GM18867 (cell line): ENCODE measurements around the gene TBC1D13.
"Not testable (repeated sequence)": the region's sequence is repeated elsewhere in the genome, so short reads cannot be mapped to it uniquely, and the experiment has no call there.

ENCODE experiments used
- ATAC-seq: cut with Tn5 transposase; IDR thresholded peaks from one replicate; pipeline ENCODE4 v1.9.1; 2021; ENCODE audit warnings: mild to moderate bottlenecking, moderate library complexity; ENCODE audit not compliant: unreplicated experiment

Gene TBC1D13

DNA sequence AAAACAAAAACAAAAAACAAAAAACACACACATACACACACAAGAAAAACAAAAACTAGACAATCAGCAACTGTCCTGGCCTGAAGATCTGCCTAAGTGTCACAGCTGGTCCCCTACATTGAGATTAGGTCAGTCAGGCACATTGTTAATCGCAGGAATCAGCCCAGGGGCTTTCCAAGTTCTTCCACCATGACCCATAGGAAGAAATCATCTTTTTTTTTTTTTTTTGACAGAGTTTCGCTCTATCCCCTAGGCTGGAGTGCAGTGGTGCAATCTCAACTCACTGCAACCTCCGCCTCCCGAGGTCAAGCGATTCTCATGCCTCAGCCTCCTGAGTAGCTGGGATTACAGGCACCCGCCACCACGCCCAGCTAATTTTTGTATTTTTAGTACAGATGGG, 56.1 kb downstream of the TBC1D13 start:
- not testable (repeated sequence) for ATAC-seq

DNA sequence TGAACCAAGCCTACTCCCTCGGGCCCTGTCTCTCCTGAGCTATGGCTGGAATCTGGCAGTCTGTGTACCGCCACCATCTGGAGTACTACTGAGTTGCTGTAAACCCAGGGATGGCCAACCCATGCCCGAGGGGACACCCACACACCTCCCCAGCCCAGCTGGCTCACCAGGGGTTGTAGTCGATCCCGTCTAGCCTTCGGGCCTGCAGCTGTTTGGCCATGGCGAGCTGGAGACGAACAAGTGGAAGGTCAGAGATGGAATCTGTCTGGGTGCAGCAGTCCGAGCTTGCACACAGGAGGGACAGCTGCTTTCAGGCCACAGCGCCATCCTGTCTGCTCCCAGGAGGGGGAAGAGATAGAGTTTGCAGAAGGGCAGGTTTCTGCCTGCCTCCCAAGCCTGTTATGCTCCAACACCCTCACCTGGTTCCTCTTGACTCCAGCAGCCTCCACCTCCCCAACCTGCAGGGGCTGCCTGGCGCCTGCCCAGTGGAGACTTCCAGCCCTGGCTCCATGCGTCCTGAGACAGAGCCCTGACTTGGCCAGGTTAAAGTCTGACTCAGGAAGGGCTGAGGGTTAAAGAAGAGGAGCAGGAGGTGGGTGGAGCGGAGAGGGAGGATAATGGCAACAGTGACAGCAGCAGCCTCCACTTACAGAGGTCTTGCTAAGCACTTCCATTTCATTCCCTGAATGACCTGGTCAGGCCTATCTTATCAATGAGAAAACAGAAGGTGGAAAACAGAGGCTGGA, 58.3 kb downstream of the TBC1D13 start:
- no peak for ATAC-seq

DNA sequence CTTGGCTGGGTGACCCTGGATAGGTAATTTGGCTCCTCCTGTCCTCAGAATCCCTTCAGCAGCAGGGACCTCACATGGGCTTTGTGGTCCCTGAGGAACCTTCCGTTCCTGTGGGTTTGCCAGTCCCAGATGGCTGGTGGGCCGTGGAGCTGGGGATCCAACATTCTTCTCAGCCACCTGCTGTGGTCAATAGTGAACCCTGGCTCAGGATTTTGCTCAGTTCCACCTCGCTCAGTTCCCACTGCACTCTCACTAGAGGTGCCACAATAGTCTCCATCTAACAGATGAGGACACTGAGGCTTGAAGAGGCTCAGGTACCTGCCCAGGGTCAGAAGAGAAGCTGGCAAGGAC, 59.6 kb downstream of the TBC1D13 start:
- ATAC-seq: no peak

DNA sequence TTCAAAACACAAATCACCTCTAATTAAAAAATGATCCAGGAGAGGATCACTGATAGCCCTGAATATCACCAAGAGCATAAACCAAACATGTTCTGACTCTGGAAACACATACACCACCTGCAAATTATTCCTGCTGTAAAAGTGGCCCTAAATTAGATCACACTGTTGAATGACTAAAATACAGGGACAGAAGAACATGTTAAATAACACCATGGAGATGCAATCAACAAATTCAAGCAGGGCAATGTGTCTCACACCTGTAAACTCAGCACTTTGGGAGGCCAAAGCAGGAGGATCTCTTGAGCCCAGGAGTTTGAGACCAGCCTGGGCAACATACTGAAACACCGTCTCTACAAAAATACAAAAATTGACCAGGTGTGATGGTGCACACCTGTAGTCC, 60.8 kb downstream of the TBC1D13 start:
- ATAC-seq: no peak

DNA sequence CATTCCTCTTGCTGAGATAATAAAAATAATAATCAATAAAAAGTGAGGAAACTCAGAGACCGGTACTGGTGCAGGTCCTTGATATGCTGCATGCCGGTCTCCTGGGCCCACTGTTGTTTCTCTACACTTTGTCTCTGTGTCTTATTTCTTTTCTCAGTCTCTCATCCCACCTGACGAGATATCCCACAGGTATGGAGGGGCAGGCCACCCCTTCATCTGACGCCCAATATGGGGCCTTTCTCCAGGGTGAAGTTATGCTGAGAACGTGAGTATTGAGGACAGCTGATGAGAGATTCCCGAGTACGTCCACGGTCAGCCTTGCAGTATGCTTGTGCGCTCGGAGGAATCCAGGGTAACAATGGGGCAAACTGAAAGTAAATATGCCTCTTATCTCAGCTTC, 64.0 kb downstream of the TBC1D13 start:
- ATAC-seq: not testable (repeated sequence)

DNA sequence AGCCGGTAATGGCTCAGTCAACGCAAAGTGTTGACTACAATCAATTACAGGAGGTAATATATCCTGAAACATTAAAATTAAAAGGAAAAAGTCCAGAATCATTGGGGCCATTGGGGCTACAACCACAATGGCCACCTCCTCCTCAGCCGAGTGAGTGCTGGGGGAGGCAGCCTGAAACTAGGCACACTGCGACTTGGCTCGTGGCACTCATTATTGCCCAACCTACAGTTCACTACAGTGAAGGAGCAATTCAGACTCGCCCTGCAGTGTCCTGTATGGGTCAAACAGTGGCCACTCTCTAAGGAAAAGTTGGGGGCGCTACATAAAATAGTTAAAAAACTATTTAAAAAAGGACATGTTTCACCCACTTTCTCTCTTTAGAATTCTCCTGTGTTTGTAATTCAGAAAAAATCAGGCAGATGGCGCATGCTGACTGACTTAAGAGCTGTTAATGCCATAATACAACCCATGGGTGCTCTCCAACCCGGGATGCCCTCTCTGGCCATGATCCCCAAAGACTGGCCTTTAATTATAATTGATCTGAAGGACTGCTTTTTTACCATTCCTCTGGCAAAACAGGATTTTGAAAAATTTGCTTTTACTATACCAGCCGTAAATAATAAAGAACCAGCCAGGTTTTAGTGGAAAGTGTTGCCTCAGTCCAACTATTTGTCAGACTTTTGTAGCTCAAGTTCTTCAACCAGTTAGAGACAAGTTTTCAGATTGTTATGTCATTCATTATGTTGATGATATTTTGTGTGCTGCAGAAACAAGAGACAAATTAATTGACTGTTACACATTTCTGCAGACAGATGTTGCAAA, 64.9 kb downstream of the TBC1D13 start:
- ATAC-seq: not testable (repeated sequence)

DNA sequence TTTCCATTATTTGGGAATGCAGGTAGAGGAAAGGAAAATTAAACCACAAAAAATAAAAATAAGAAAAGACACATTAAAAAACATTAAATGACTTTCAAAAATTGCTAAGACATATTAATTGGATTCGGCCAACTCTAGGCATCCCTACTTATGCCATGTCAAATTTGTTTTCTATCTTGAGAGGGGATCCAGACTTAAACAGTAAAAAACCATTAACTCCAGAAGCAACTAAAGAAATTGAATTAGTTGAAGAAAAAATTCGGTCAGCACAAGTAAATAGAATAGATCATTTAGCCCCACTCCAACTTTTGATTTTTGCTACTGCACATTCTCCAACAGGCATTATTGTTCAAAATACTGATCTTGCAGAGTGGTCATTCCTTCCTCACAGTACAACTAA, 65.6 kb downstream of the TBC1D13 start:
- not testable (repeated sequence) for ATAC-seq

DNA sequence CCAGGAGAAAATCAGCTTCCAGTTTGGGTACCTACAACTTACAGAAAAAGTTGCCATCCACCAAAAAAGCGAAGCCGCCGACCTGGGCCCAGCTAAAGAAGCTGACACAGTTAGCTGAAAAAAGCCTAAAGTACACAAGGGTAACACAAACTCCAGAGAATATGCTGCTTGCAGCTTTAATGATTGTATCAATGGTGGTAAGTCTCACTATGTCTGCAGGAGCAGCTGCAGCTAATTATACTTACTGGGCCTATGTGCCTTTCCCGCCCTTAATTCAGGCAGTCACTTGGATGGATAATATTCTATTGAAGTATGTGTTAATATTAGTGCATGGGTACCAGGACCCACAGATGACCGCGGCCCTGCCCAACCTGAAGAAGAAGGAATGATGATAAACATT, 67.4 kb downstream of the TBC1D13 start:
- not testable (repeated sequence) for ATAC-seq

DNA sequence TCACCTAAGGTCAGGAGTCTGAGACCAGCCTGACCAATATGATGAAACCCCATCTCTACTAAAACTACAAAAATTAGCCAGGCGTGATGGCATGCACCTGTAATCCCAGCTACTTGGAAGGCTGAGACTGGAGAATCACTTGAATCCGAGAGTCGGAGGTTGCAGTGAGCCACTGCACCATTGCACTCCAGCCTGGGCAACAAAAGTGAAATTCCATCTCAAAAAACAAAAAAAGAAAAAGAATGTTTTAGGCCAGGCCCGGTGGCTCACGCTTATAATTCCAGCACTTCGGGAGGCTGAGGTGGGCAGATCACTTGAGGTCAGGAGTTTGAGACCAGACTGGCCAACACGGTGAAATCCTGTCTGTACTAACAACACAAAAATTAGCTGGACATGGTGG, 71.4 kb downstream of the TBC1D13 start:
- ATAC-seq: not testable (repeated sequence)
